ENCODE results near the gene DPY19L2.
"Not testable (repeated sequence)": the region's sequence is repeated elsewhere in the genome, so short reads cannot be mapped to it uniquely, and the experiment has no call there.

DNA sequence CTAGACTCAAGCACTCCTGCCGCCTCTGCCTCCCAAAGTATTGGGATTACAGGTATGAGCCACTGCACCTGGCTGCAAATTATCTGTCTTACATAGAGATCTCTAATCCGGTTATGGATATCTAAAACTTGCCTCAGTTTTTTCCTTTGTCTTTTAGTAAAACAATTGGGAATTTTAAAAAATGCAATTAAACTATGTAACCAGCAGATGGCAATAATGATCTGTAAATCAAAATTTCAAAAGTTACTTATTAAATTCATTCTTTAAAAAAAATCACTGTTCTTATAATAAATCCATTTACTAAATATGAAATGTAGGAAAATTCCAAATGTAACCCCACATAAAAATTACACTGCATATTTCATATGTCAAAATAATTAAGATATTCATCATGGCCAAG, 4.3 kb upstream of the DPY19L2 start:
- TF ChIP-seq ESRRA (IDR thresholded peaks at IDR 0.05; ENCODE audit: borderline replicate concordance, low read length); JUN (IDR thresholded peaks at IDR 0.05); CEBPB (IDR thresholded peaks at IDR 0.05): not testable (repeated sequence)
- TF ChIP-seq CTCF (IDR thresholded peaks at IDR 0.05), result peak; percentile 22; the same call in 1 of the 3 replicates
- TF ChIP-seq, protein P1, sequence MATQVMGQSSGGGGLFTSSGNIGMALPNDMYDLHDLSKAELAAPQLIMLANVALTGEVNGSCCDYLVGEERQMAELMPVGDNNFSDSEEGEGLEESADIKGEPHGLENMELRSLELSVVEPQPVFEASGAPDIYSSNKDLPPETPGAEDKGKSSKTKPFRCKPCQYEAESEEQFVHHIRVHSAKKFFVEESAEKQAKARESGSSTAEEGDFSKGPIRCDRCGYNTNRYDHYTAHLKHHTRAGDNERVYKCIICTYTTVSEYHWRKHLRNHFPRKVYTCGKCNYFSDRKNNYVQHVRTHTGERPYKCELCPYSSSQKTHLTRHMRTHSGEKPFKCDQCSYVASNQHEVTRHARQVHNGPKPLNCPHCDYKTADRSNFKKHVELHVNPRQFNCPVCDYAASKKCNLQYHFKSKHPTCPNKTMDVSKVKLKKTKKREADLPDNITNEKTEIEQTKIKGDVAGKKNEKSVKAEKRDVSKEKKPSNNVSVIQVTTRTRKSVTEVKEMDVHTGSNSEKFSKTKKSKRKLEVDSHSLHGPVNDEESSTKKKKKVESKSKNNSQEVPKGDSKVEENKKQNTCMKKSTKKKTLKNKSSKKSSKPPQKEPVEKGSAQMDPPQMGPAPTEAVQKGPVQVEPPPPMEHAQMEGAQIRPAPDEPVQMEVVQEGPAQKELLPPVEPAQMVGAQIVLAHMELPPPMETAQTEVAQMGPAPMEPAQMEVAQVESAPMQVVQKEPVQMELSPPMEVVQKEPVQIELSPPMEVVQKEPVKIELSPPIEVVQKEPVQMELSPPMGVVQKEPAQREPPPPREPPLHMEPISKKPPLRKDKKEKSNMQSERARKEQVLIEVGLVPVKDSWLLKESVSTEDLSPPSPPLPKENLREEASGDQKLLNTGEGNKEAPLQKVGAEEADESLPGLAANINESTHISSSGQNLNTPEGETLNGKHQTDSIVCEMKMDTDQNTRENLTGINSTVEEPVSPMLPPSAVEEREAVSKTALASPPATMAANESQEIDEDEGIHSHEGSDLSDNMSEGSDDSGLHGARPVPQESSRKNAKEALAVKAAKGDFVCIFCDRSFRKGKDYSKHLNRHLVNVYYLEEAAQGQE (IDR thresholded peaks at IDR 0.05), result not testable (repeated sequence)

All from A549 (cell line).